ENCODE measurements around the gene DNAJC7.

DNAJC7 gene

GRCh38 chr17:42010898-42011516, 6.2 kb downstream of the DNAJC7 start:
- DNase-seq: peak in 1 of 2 experiments; percentile 17

- peak; percentile 81 to 83 for DNase-seq
Measured at GRCh38 chr17:42010266-42010680, 7.0 kb downstream of the DNAJC7 start.

GRCh38 chr17:42009170-42009569, 8.1 kb downstream of the DNAJC7 start:
- DNase-seq: no peak

- no peak for DNase-seq
Measured at GRCh38 chr17:42005166-42005565, 12.1 kb downstream of the DNAJC7 start.

- no peak for DNase-seq
Measured at GRCh38 chr17:42002792-42003301, 14.4 kb downstream of the DNAJC7 start.

GRCh38 chr17:42002175-42002791, 15.0 kb downstream of the DNAJC7 start:
- DNase-seq: no peak

GRCh38 chr17:42001729-42002128, 15.5 kb downstream of the DNAJC7 start:
- no peak for DNase-seq

GRCh38 chr17:42000413-42001133, 16.7 kb downstream of the DNAJC7 start:
- no peak for DNase-seq

- no peak for DNase-seq
Measured at GRCh38 chr17:41998497-41998896, 18.7 kb downstream of the DNAJC7 start.

- DNase-seq: no peak
Measured at GRCh38 chr17:41996855-41997164, 20.4 kb downstream of the DNAJC7 start.

GRCh38 chr17:41992576-41992975, 24.7 kb downstream of the DNAJC7 start:
- DNase-seq: no peak

- no peak for DNase-seq
Measured at GRCh38 chr17:41989702-41990419, 27.4 kb downstream of the DNAJC7 start.

GRCh38 chr17:41988418-41988817, 28.8 kb downstream of the DNAJC7 start:
- DNase-seq: no peak

GRCh38 chr17:41987642-41988041, 29.6 kb downstream of the DNAJC7 start:
- peak in 1 of 2 experiments; percentile 15 for DNase-seq

- DNase-seq: no peak
Measured at GRCh38 chr17:41986634-41987033, 30.6 kb downstream of the DNAJC7 start.

GRCh38 chr17:41985919-41986318, 31.3 kb downstream of the DNAJC7 start:
- no peak for DNase-seq

- no peak for DNase-seq
Measured at GRCh38 chr17:41984454-41984853, 32.8 kb downstream of the DNAJC7 start.

- DNase-seq: no peak
Measured at GRCh38 chr17:41982026-41982760, 35.0 kb downstream of the DNAJC7 start.

GRCh38 chr17:41977991-41978390, 39.2 kb downstream of the DNAJC7 start:
- no peak for DNase-seq

- no peak for DNase-seq
Measured at GRCh38 chr17:41976142-41976768, 41.0 kb downstream of the DNAJC7 start.

- no peak for DNase-seq
Measured at GRCh38 chr17:41975099-41976083, 41.8 kb downstream of the DNAJC7 start.

Measured in AML-193 (cell line).